ENCODE data around the gene COL27A1. TPM values are rescaled to one million over a fixed set of nuclear protein-coding genes. Genes with fewer than 3 reads are reported as not detected.

Gene COL27A1
- total RNA-seq, 4 donors from 2014 or later: 14.2 to 32.9 (median 20.7) TPM

- H3K27ac ChIP-seq: no peak overlapping the region
- WGBS: 83% methylated on average over 6 of the region's 8 CpGs
- H3K9me3 ChIP-seq: no peaks in the 10 kb centered on the region
- H3K4me1 ChIP-seq: no peaks in the 10 kb centered on the region
- no peak for DNase-seq (ENCODE audit: low spot score in 2 of 2)
- no peaks in the 10 kb centered on the region for H3K36me3 ChIP-seq
- no peak overlapping the region for H3K4me3 ChIP-seq
- no peaks in the 10 kb centered on the region for H3K27me3 ChIP-seq
- TF ChIP-seq POLR2A (IDR thresholded peaks at IDR 0.05): no peak
- TF ChIP-seq CTCF (IDR thresholded peaks at IDR 0.05): no peak
- no peak for TF ChIP-seq POLR2AphosphoS5 (IDR thresholded peaks at IDR 0.05)
- TF ChIP-seq EP300 (IDR thresholded peaks at IDR 0.05): no peak
Measured at GRCh38 chr9:114196979-114197622, 41.8 kb downstream of the COL27A1 start.

- no peak for TF ChIP-seq POLR2A (IDR thresholded peaks at IDR 0.05)
- no peak for TF ChIP-seq POLR2AphosphoS5 (IDR thresholded peaks at IDR 0.05)
- no peak for TF ChIP-seq EP300 (IDR thresholded peaks at IDR 0.05)
- no peak for TF ChIP-seq CTCF (IDR thresholded peaks at IDR 0.05)
- no peak for DNase-seq (ENCODE audit: low spot score in 2 of 2)
- 63% methylated on average over 8 of the region's 8 CpGs for WGBS
- Histone ChIP-seq H3K4me3 (no peak overlapping the region), H3K27me3 (no peaks in the 10 kb centered on the region), H3K4me1 (no peaks in the 10 kb centered on the region), H3K9me3 (no peaks in the 10 kb centered on the region), H3K36me3 (no peaks in the 10 kb centered on the region), H3K27ac (no peak overlapping the region)
Measured at GRCh38 chr9:114198249-114199040, 43.1 kb downstream of the COL27A1 start.

GRCh38 chr9:114200721-114201300, 45.5 kb downstream of the COL27A1 start:
- H3K27ac ChIP-seq: no peak overlapping the region
- no peak for TF ChIP-seq POLR2AphosphoS5 (IDR thresholded peaks at IDR 0.05)
- WGBS: 92% methylated on average over 7 of the region's 17 CpGs
- H3K4me1 ChIP-seq: peaks cover 5% of the 10 kb centered on the region
- no peaks in the 10 kb centered on the region for H3K36me3 ChIP-seq
- H3K27me3 ChIP-seq: no peaks in the 10 kb centered on the region
- no peak overlapping the region for H3K4me3 ChIP-seq
- DNase-seq (ENCODE audit: low spot score in 2 of 2): no peak
- no peaks in the 10 kb centered on the region for H3K9me3 ChIP-seq

- H3K27ac ChIP-seq: no peak overlapping the region
- 89% methylated on average over 6 of the region's 6 CpGs for WGBS
Measured at GRCh38 chr9:114202396-114202795, 47.1 kb downstream of the COL27A1 start.

GRCh38 chr9:114202849-114203248, 47.5 kb downstream of the COL27A1 start:
- H3K9me3 ChIP-seq: no peaks in the 10 kb centered on the region
- H3K27me3 ChIP-seq: no peaks in the 10 kb centered on the region
- H3K4me1 ChIP-seq: peaks cover 20% of the 10 kb centered on the region
- TF ChIP-seq EP300 (IDR thresholded peaks at IDR 0.05): no peak
- TF ChIP-seq CTCF (IDR thresholded peaks at IDR 0.05): no peak
- TF ChIP-seq POLR2AphosphoS5 (IDR thresholded peaks at IDR 0.05): no peak
- 62% methylated on average over 4 of the region's 4 CpGs for WGBS
- H3K36me3 ChIP-seq: no peaks in the 10 kb centered on the region
- no peak overlapping the region for H3K27ac ChIP-seq
- H3K4me3 ChIP-seq: no peak overlapping the region
- no peak for DNase-seq (ENCODE audit: low spot score in 2 of 2)

More at GRCh38 chr9:114202396-114202795, 47.1 kb downstream of the COL27A1 start:
- Histone ChIP-seq H3K9me3 (no peaks in the 10 kb centered on the region), H3K4me1 (peaks cover 18% of the 10 kb centered on the region), H3K27me3 (no peaks in the 10 kb centered on the region), H3K4me3 (no peak overlapping the region), H3K36me3 (no peaks in the 10 kb centered on the region)
- DNase-seq (ENCODE audit: low spot score in 2 of 2): no peak
- TF ChIP-seq CTCF (IDR thresholded peaks at IDR 0.05): no peak
- TF ChIP-seq POLR2A (IDR thresholded peaks at IDR 0.05): no peak
- TF ChIP-seq POLR2AphosphoS5 (IDR thresholded peaks at IDR 0.05): no peak
- no peak for TF ChIP-seq EP300 (IDR thresholded peaks at IDR 0.05)
